SK-N-SH (cell line): ENCODE results near the gene NFKB2. TPM values are rescaled to one million over a fixed set of nuclear protein-coding genes. Genes with fewer than 3 reads are reported as not detected.

ENCODE experiments used
- CTCF ChIA-PET: fragments of 300-600, 350-600 bp; formaldehyde crosslinking; extraction: SDS; loops from one replicate; lab custom pipeline; 2021; lab: Yijun Ruan, JAX
- POLR2A ChIA-PET: fragments of 350-600 bp; sonication (Branson Sonifier 250); formaldehyde crosslinking; extraction: SDS; loops from one replicate; lab custom pipeline; 2020; ENCODE audit warnings: antibody characterized with exemption, inconsistent platforms; lab: Yijun Ruan, JAX
- DNase-seq: peaks from one replicate; pipeline ENCODE4 v3.0.0; 2012
- H2AFZ ChIP-seq: fragments of 200-600 bp; sonication (generic); 2 replicates; pipeline ENCODE4 v1.8.1; 2016; ENCODE audit warnings: antibody characterized with exemption, mild to moderate bottlenecking, low read depth
- H3F3A ChIP-seq: fragments of 200-600 bp; sonication (generic); replicated peaks from 2 replicates; pipeline ENCODE3; 2016; ENCODE audit warnings: antibody characterized with exemption, mild to moderate bottlenecking; ENCODE audit not compliant: insufficient read depth
- H3K27ac ChIP-seq, 2 experiments: fragments of 200-500 bp in 1 of 2; fragments of 200-600 bp in 1 of 2; sonication (Bioruptor generic) in 1 of 2; sonication (generic), shearing (Covaris generic) in 1 of 2; 2 replicates each; pipeline versions ENCODE4 v1.5.1 to v1.6.1; 2014 to 2016; ENCODE audit warnings: low read depth in 2 of 2, inconsistent platforms in 1 of 2, low read length in 1 of 2, mild to moderate bottlenecking in 1 of 2, mixed read lengths in 1 of 2
- H3K27me3 ChIP-seq: fragments of 200-600 bp; sonication (generic), shearing (Covaris generic); 2 replicates; pipeline ENCODE4 v1.6.1; 2016; ENCODE audit warnings: mixed run types; ENCODE audit not compliant: insufficient read depth
- H3K36me3 ChIP-seq, 2 experiments: fragments of 200-500 bp in 1 of 2; fragments of 200-600 bp in 1 of 2; sonication (Bioruptor generic) in 1 of 2; sonication (generic) in 1 of 2; replicated peaks in 1 of 2; 2 replicates each; pipeline versions ENCODE3 to v1.5.1; 2014 to 2016; ENCODE audit warnings: low read length in 1 of 2, mild to moderate bottlenecking in 1 of 2; ENCODE audit not compliant: insufficient read depth in 2 of 2, control insufficient read depth in 1 of 2
- H3K4me1 ChIP-seq, 2 experiments: fragments of 200-500 bp in 1 of 2; fragments of 200-600 bp in 1 of 2; sonication (Bioruptor generic) in 1 of 2; sonication (generic), shearing (Covaris generic) in 1 of 2; 2 replicates each; pipeline versions ENCODE4 v1.5.1 to v1.6.1; 2014 to 2016; ENCODE audit warnings: low read depth in 1 of 2, low read length in 1 of 2, mixed run types in 1 of 2; ENCODE audit not compliant: insufficient read depth in 2 of 2, control insufficient read depth in 1 of 2
- H3K4me2 ChIP-seq: fragments of 200-600 bp; sonication (generic), shearing (Covaris generic); 2 replicates; pipeline ENCODE4 v1.6.1; 2017; ENCODE audit warnings: mixed run types
- H3K4me3 ChIP-seq, 2 experiments: fragments of 200-500 bp in 1 of 2; fragments of 200-600 bp in 1 of 2; sonication (Bioruptor generic) in 1 of 2; sonication (generic), shearing (Covaris generic) in 1 of 2; 2 replicates each; pipeline versions ENCODE4 v1.5.1 to v1.8.1; 2014 to 2016; ENCODE audit warnings: low read depth in 2 of 2, inconsistent platforms in 1 of 2, low read length in 1 of 2, mild to moderate bottlenecking in 1 of 2, mixed read lengths in 1 of 2, moderate library complexity in 1 of 2
- H3K79me2 ChIP-seq: fragments of 200-600 bp; sonication (generic); 2 replicates; pipeline ENCODE4 v1.8.1; 2017; ENCODE audit warnings: mild to moderate bottlenecking; ENCODE audit not compliant: insufficient read depth
- H3K9ac ChIP-seq: fragments of 200-600 bp; sonication (generic); 2 replicates; pipeline ENCODE4 v1.6.1; 2017; ENCODE audit warnings: mixed run types
- H3K9me2 ChIP-seq: fragments of 200-600 bp; sonication (generic); 2 replicates; pipeline ENCODE4 v1.6.1; 2017; ENCODE audit warnings: mixed run types
- H3K9me3 ChIP-seq: fragments of 200-600 bp; sonication (generic); 2 replicates; pipeline ENCODE4 v1.6.1; 2017; ENCODE audit warnings: mixed run types, mild to moderate bottlenecking, moderate library complexity
- H4K20me1 ChIP-seq: fragments of 200-600 bp; sonication (generic); 2 replicates; pipeline ENCODE4 v1.6.1; 2017; ENCODE audit warnings: mild to moderate bottlenecking, mixed run types; ENCODE audit not compliant: insufficient read depth
- CHD2 ChIP-seq: fragments of 150-350 bp; IDR thresholded peaks from 2 replicates; pipeline ENCODE4 v1.6.1; 2018; ENCODE audit warnings: low read length; ENCODE audit not compliant: partially characterized antibody
- CTCF ChIP-seq: fragments of 200-600 bp; sonication (generic); IDR thresholded peaks from 2 replicates; pipeline ENCODE4 v1.6.1; 2017; ENCODE audit warnings: antibody characterized with exemption, mild to moderate bottlenecking, moderate library complexity
- ELF1 ChIP-seq: IDR thresholded peaks from 2 replicates; pipeline ENCODE4 v1.4.0; 2012
- EP300 ChIP-seq, 2 experiments: IDR thresholded peaks; 2 replicates each; pipeline versions ENCODE4 v1.4.0 to v1.6.1; 2012; ENCODE audit warnings: borderline replicate concordance in 1 of 2, low read depth in 1 of 2, low read length in 1 of 2
- FOXJ3 ChIP-seq: sonication (generic); formaldehyde crosslinking; IDR thresholded peaks from 2 replicates; pipeline ENCODE4 v1.5.1; 2020; ENCODE audit warnings: mild to moderate bottlenecking, missing genetic modification reagents
- FOXM1 ChIP-seq: IDR thresholded peaks from 2 replicates; pipeline ENCODE4 v1.4.0; 2012; ENCODE audit warnings: low read depth, mild to moderate bottlenecking
- IRF3 ChIP-seq: fragments of 150-350 bp; IDR thresholded peaks from 2 replicates; pipeline ENCODE4 v1.6.1; 2016; ENCODE audit warnings: mild to moderate bottlenecking, low read depth, low read length
- MEF2A ChIP-seq: IDR thresholded peaks from 2 replicates; pipeline ENCODE4 v1.4.0; 2012; ENCODE audit warnings: low read depth, borderline replicate concordance
- NRF1 ChIP-seq: IDR thresholded peaks from 2 replicates; pipeline ENCODE4 v1.6.1; 2012; ENCODE audit warnings: low read depth, mild to moderate bottlenecking, low read length
- RAD21 ChIP-seq: IDR thresholded peaks from 2 replicates; pipeline ENCODE4 v1.6.1; 2012; ENCODE audit warnings: mild to moderate bottlenecking, low read length
- RCOR1 ChIP-seq: fragments of 150-350 bp; IDR thresholded peaks from 2 replicates; pipeline ENCODE4 v1.6.1; 2017; ENCODE audit warnings: antibody characterized with exemption, low read length
- RXRA ChIP-seq: IDR thresholded peaks from 2 replicates; pipeline ENCODE4 v1.4.0; 2012; ENCODE audit warnings: low read depth, mild to moderate bottlenecking, borderline replicate concordance
- SMC3 ChIP-seq: IDR thresholded peaks from 2 replicates; pipeline ENCODE4 v1.6.1; 2012; ENCODE audit warnings: low read depth, low read length, improper control_type of control experiment
- TAF1 ChIP-seq: IDR thresholded peaks from 2 replicates; pipeline ENCODE4 v1.6.1; 2012; ENCODE audit warnings: low read depth, mild to moderate bottlenecking, low read length, moderate library complexity, borderline replicate concordance
- TEAD4 ChIP-seq: IDR thresholded peaks from 2 replicates; pipeline ENCODE4 v1.4.0; 2012; ENCODE audit warnings: mild to moderate bottlenecking, borderline replicate concordance; ENCODE audit not compliant: insufficient read depth
- whole genome bisulfite sequencing: methylation state at CpG from one replicate; pipeline ENCODE4 v1.1.6; 2017; ENCODE audit warnings: low lambda C conversion rate; 5-methylcytosine and 5-hydroxymethylcytosine counted together
- polyA plus RNA-seq, 3 experiments: library from polyadenylated mRNA; depleted of rRNA; stranded (reverse); fragments of >200 nt; gene quantifications; 2 replicates each; pipeline ENCODE4 v1.2.3, GENCODE V29; 2012
- TF ChIP-seq, protein P1 (sequence below): fragments of 150-350 bp; IDR thresholded peaks from 2 replicates; pipeline ENCODE4 v1.6.1; 2017; ENCODE audit warnings: antibody characterized with exemption, low read length, low read depth, borderline replicate concordance
- TF ChIP-seq, protein P2 (sequence below): IDR thresholded peaks from 2 replicates; pipeline ENCODE4 v1.4.0; 2012; ENCODE audit warnings: low read depth
- TF ChIP-seq, protein P3 (sequence below): IDR thresholded peaks from 2 replicates; pipeline ENCODE4 v1.6.1; 2012; ENCODE audit warnings: mild to moderate bottlenecking, low read depth, low read length, moderate library complexity

NFKB2 gene
- polyA plus RNA-seq, 1 of the 3 experiments (the other 2 are of a cell fraction): 26.6 TPM

GRCh38 chr10:102379383-102379782 lies 16.1 kb upstream of the NFKB2 start:
- H3K9ac ChIP-seq: no peak overlapping the region
- H3K79me2 ChIP-seq: no peaks in the 10 kb centered on the region
- H3K4me1 ChIP-seq: no peaks in the 10 kb centered on the region
- no peaks in the 10 kb centered on the region for H3K9me2 ChIP-seq
- DNase-seq: no peak
- no peaks in the 10 kb centered on the region for H3K9me3 ChIP-seq
- H3K27me3 ChIP-seq: no peaks in the 10 kb centered on the region
- no peak overlapping the region for H2AFZ ChIP-seq
- no peaks in the 10 kb centered on the region for H4K20me1 ChIP-seq
- no peak for TF ChIP-seq TAF1
- TF ChIP-seq CHD2: no peak
- TF ChIP-seq, protein P1, sequence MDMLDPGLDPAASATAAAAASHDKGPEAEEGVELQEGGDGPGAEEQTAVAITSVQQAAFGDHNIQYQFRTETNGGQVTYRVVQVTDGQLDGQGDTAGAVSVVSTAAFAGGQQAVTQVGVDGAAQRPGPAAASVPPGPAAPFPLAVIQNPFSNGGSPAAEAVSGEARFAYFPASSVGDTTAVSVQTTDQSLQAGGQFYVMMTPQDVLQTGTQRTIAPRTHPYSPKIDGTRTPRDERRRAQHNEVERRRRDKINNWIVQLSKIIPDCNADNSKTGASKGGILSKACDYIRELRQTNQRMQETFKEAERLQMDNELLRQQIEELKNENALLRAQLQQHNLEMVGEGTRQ: no peak
- TF ChIP-seq RCOR1: no peak
- TF ChIP-seq EP300 (IDR thresholded peaks at IDR 0.05; ENCODE audit: borderline replicate concordance in 1 of 2, low read depth in 1 of 2, low read length in 1 of 2): no peak
- no peak for TF ChIP-seq FOXJ3 (CRISPR knock-in tag)
- TF ChIP-seq NRF1: no peak
- no peak for TF ChIP-seq FOXM1
- TF ChIP-seq TEAD4: no peak
- TF ChIP-seq RXRA: no peak
- no peak for TF ChIP-seq SMC3
- TF ChIP-seq ELF1: no peak
- no peak for TF ChIP-seq MEF2A
- TF ChIP-seq, protein P2, sequence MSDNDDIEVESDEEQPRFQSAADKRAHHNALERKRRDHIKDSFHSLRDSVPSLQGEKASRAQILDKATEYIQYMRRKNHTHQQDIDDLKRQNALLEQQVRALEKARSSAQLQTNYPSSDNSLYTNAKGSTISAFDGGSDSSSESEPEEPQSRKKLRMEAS: no peak
- no peaks in the 10 kb centered on the region for H3F3A ChIP-seq
- ChIA-PET POLR2A (no interaction called here), CTCF (interaction anchor here (0.9 to 9.2 kb wide), 7 partner anchors 9 to 149 kb away, joined by 3 to 77 read pairs (median 4); no protein-coding TSS in a partner anchor)
- H3K27ac ChIP-seq: no peak overlapping the region
- H3K4me3 ChIP-seq: no peak overlapping the region
- H3K36me3 ChIP-seq: peaks cover 8 to 48% of the 10 kb centered on the region in 2 experiments
- no peak overlapping the region for H3K4me2 ChIP-seq
- 97% methylated on average over 5 of the region's 6 CpGs for WGBS

- Histone ChIP-seq H3K27me3 (no peaks in the 10 kb centered on the region), H3K79me2 (no peaks in the 10 kb centered on the region), H2AFZ (no peak overlapping the region), H3K4me3 (no peak overlapping the region), H3F3A (no peaks in the 10 kb centered on the region), H3K27ac (no peak overlapping the region), H3K36me3 (peaks cover 0 to 29% of the 10 kb centered on the region in 2 experiments), H3K9ac (no peak overlapping the region), H3K4me2 (no peak overlapping the region), H4K20me1 (no peaks in the 10 kb centered on the region), H3K9me3 (no peaks in the 10 kb centered on the region), H3K4me1 (no peaks in the 10 kb centered on the region; a peak in 1 of 4 replicates), H3K9me2 (no peaks in the 10 kb centered on the region)
- CTCF ChIA-PET: interaction anchor here (0.8 to 9.2 kb wide), 8 partner anchors 9 to 213 kb away, joined by 3 to 77 read pairs (median 6); no protein-coding TSS in a partner anchor
- 84% methylated on average over 3 of the region's 9 CpGs for WGBS
- POLR2A ChIA-PET: no interaction called here
- DNase-seq: no peak
- no peak for TF ChIP-seq RAD21
- TF ChIP-seq, protein P3, sequence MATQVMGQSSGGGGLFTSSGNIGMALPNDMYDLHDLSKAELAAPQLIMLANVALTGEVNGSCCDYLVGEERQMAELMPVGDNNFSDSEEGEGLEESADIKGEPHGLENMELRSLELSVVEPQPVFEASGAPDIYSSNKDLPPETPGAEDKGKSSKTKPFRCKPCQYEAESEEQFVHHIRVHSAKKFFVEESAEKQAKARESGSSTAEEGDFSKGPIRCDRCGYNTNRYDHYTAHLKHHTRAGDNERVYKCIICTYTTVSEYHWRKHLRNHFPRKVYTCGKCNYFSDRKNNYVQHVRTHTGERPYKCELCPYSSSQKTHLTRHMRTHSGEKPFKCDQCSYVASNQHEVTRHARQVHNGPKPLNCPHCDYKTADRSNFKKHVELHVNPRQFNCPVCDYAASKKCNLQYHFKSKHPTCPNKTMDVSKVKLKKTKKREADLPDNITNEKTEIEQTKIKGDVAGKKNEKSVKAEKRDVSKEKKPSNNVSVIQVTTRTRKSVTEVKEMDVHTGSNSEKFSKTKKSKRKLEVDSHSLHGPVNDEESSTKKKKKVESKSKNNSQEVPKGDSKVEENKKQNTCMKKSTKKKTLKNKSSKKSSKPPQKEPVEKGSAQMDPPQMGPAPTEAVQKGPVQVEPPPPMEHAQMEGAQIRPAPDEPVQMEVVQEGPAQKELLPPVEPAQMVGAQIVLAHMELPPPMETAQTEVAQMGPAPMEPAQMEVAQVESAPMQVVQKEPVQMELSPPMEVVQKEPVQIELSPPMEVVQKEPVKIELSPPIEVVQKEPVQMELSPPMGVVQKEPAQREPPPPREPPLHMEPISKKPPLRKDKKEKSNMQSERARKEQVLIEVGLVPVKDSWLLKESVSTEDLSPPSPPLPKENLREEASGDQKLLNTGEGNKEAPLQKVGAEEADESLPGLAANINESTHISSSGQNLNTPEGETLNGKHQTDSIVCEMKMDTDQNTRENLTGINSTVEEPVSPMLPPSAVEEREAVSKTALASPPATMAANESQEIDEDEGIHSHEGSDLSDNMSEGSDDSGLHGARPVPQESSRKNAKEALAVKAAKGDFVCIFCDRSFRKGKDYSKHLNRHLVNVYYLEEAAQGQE: no peak
- no peak for TF ChIP-seq MEF2A
- TF ChIP-seq, protein P1: no peak
- no peak for TF ChIP-seq FOXM1
- TF ChIP-seq SMC3: no peak
- TF ChIP-seq TAF1: no peak
- no peak for TF ChIP-seq IRF3
- no peak for TF ChIP-seq EP300 (IDR thresholded peaks at IDR 0.05; ENCODE audit: borderline replicate concordance in 1 of 2, low read depth in 1 of 2, low read length in 1 of 2)
- no peak for TF ChIP-seq CTCF
- TF ChIP-seq FOXJ3 (CRISPR knock-in tag): no peak
Observed at GRCh38 chr10:102381983-102382382, 13.5 kb upstream of the NFKB2 start.
